Right lobe of liver (tissue), 4 donors: ENCODE data around the gene FGF3.

Source experiments
- CTCF ChIP-seq, 4 donors: fragments of 200-600 bp in 3 of 4; fragments of 450-650 bp in 1 of 4; IDR thresholded peaks; one replicate each; pipeline versions ENCODE4 v1.5.1 to v1.8.0; 2016 to 2022; ENCODE audit warnings: antibody characterized with exemption in 4 of 4, mild to moderate bottlenecking in 2 of 4
- POLR2A ChIP-seq: fragments of 450-650 bp; IDR thresholded peaks from one replicate; pipeline ENCODE4 v1.6.1; 2017; ENCODE audit warnings: antibody characterized with exemption, mild to moderate bottlenecking
- donor health status: DM: no; HTN: no; CAD: no.
- donor health status: DM: no; HTN: no; CAD: no.
- donor health status: DM: no; HTN: yes; CAD: no.

- no peak for TF ChIP-seq CTCF (IDR thresholded peaks at IDR 0.05)
- TF ChIP-seq POLR2A, result no peak
Observed at GRCh38 chr11:69843529-69843921, 24.3 kb upstream of the FGF3 start.
